GM23338 (cell line): ENCODE results near the gene RASEF. TPM values are rescaled to one million over a fixed set of nuclear protein-coding genes. Genes with fewer than 3 reads are reported as not detected.

ENCODE experiments used
- ATAC-seq: fragments of 200-7000 bp; cut with Tn5 transposase; 3 replicates; pipeline ENCODE4 v1.9.1; 2020
- DNase-seq: peaks from one replicate; pipeline ENCODE4 v3.0.0-alpha.2; 2015; ENCODE audit warnings: low spot score
- H2AFZ ChIP-seq: fragments of 200-600 bp; sonication (generic); 2 replicates; pipeline ENCODE4 v1.8.0; 2016; ENCODE audit warnings: antibody characterized with exemption, mild to moderate bottlenecking, moderate library complexity
- H3F3A ChIP-seq: fragments of 200-600 bp; sonication (generic); replicated peaks from 2 replicates; pipeline ENCODE4 v1.8.0; 2017; ENCODE audit warnings: antibody characterized with exemption, mixed run types, low read depth
- H3K27ac ChIP-seq: fragments of 200-600 bp; sonication (generic); 2 replicates; pipeline ENCODE4 v1.6.1; 2016; ENCODE audit warnings: low read depth
- H3K27me3 ChIP-seq: fragments of 200-600 bp; sonication (generic); 2 replicates; pipeline ENCODE4 v1.8.0; 2016; ENCODE audit warnings: mild to moderate bottlenecking, mixed run types, moderate library complexity; ENCODE audit not compliant: insufficient read depth
- H3K36me3 ChIP-seq: fragments of 200-600 bp; sonication (generic); 2 replicates; pipeline ENCODE4 v1.8.0; 2016; ENCODE audit warnings: mild to moderate bottlenecking; ENCODE audit not compliant: insufficient read depth
- H3K4me1 ChIP-seq: fragments of 200-600 bp; sonication (generic); 2 replicates; pipeline ENCODE4 v1.8.0; 2016; ENCODE audit warnings: mild to moderate bottlenecking, moderate library complexity; ENCODE audit not compliant: insufficient read depth
- H3K4me2 ChIP-seq: fragments of 200-600 bp; sonication (generic); 2 replicates; pipeline ENCODE4 v1.7.1; 2017; ENCODE audit warnings: mixed run types
- H3K4me3 ChIP-seq: fragments of 200-600 bp; sonication (generic); 2 replicates; pipeline ENCODE4 v1.6.1; 2016; ENCODE audit warnings: mixed run types
- H3K79me2 ChIP-seq: fragments of 200-600 bp; sonication (generic); replicated peaks from 2 replicates; pipeline ENCODE4 v1.8.0; 2017; ENCODE audit warnings: mild to moderate bottlenecking; ENCODE audit not compliant: insufficient read depth
- H3K9me2 ChIP-seq: fragments of 200-600 bp; sonication (generic); 2 replicates; pipeline ENCODE4 v1.8.0; 2017; ENCODE audit not compliant: insufficient read depth
- H4K20me1 ChIP-seq: fragments of 200-600 bp; sonication (generic); replicated peaks from 2 replicates; pipeline ENCODE4 v1.8.0; 2017; ENCODE audit warnings: mild to moderate bottlenecking; ENCODE audit not compliant: insufficient read depth
- H3K27ac Mint-ChIP-seq: 2 replicates; pipeline ENCODE4 v1.8.0; 2020; ENCODE audit warnings: inconsistent platforms, mild to moderate bottlenecking, moderate library complexity, mixed read lengths
- H3K27me3 Mint-ChIP-seq: 3 replicates; pipeline ENCODE4 v1.8.0; 2022; ENCODE audit warnings: low read depth, mild to moderate bottlenecking, moderate library complexity, mixed read lengths, inconsistent platforms; ENCODE audit not compliant: insufficient read depth, poor library complexity
- H3K36me3 Mint-ChIP-seq: 3 replicates; pipeline ENCODE4 v1.8.0; 2021; ENCODE audit warnings: low read depth, mild to moderate bottlenecking, inconsistent platforms, moderate library complexity, mixed read lengths
- H3K4me1 Mint-ChIP-seq: 3 replicates; pipeline ENCODE4 v1.8.0; 2020; ENCODE audit warnings: mild to moderate bottlenecking, inconsistent platforms, mixed read lengths
- H3K4me3 Mint-ChIP-seq: 3 replicates; pipeline ENCODE4 v1.8.0; 2021; ENCODE audit warnings: moderate library complexity, mild to moderate bottlenecking, inconsistent platforms, mixed read lengths
- H3K9me3 Mint-ChIP-seq: 3 replicates; pipeline ENCODE4 v1.8.0; 2020; ENCODE audit warnings: moderate library complexity, mild to moderate bottlenecking, inconsistent platforms, mixed read lengths
- CREB1 ChIP-seq: fragments of 250-450 bp; sonication (Bioruptor Pico); IDR thresholded peaks from 2 replicates; pipeline ENCODE4 v1.5.0; 2020; ENCODE audit warnings: low read depth, mild to moderate bottlenecking, moderate library complexity
- EZH2phosphoT487 ChIP-seq: fragments of 200-600 bp; sonication (generic); IDR thresholded peaks from one replicate; pipeline ENCODE4 v1.8.1; 2018; ENCODE audit warnings: antibody characterized with exemption; ENCODE audit not compliant: unreplicated experiment
- JUNB ChIP-seq: IDR thresholded peaks from one replicate; pipeline ENCODE4 v1.6.1; 2016; ENCODE audit warnings: antibody characterized with exemption; ENCODE audit not compliant: unreplicated experiment
- STAT1 ChIP-seq: IDR thresholded peaks from one replicate; pipeline ENCODE4 v1.6.1; 2016; ENCODE audit warnings: antibody characterized with exemption; ENCODE audit not compliant: unreplicated experiment
- ZNF331 ChIP-seq: fragments of 250-450 bp; sonication (Bioruptor Pico); IDR thresholded peaks from 2 replicates; pipeline ENCODE4 v1.5.0; 2020; ENCODE audit warnings: low read depth, mild to moderate bottlenecking, moderate library complexity
- polyA plus RNA-seq: library from polyadenylated mRNA; unstranded; fragments of >200 nt; fragmentation: Nextera tagmentation; extraction: Ambion mirVana; gene quantifications from 2 replicates; pipeline ENCODE4 v1.2.1, GENCODE V29; 2016
- total RNA-seq: library from RNA; depleted of rRNA; stranded (reverse); fragments of >200 nt; shearing (Covaris generic); gene quantifications from 2 replicates; pipeline ENCODE4 v1.2.3, GENCODE V29; 2014
- TF ChIP-seq, protein P1 (sequence below): fragments of 250-450 bp; sonication (Bioruptor Pico); IDR thresholded peaks from 2 replicates; pipeline ENCODE4 v1.5.0; 2020; ENCODE audit warnings: mild to moderate bottlenecking, moderate library complexity

The RASEF gene
- total and polyA plus RNA-seq, 2 experiments from 2014 or later: 3.6 to 10.4 TPM

DNA sequence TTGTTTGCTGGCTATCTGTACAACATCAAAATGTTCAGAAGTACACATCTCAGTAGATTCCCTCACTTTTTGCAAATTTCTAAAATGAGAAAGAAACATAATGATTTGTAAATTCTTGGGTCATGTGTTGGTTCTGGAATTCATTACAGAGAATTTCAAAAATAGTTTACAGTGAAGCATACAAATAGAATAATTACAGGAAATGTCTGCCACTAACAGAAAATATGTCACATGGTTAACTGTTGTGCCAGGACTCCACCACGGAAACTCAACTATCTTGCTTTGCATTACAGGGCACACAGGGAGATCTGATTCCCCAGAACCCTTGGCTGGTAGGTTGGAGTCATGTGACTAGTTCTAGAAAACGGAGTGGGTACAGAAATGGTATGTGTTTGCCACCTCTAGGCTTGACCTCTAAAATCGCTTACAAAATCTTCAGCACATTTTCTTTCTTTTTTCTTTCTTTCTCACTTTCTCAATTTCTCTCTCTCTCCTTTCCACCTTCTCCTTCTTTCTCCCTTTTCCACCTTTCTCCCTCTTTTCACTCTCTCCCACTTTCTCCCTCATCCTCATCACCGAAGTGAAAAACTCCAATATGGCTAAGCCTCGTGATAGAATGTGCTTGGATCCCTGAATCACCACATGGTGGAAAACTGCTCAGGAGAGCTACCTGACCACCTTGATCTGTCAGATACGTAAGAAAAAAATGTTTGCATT lies 32.4 kb downstream of the RASEF start (continued):
- TF ChIP-seq, protein P1, sequence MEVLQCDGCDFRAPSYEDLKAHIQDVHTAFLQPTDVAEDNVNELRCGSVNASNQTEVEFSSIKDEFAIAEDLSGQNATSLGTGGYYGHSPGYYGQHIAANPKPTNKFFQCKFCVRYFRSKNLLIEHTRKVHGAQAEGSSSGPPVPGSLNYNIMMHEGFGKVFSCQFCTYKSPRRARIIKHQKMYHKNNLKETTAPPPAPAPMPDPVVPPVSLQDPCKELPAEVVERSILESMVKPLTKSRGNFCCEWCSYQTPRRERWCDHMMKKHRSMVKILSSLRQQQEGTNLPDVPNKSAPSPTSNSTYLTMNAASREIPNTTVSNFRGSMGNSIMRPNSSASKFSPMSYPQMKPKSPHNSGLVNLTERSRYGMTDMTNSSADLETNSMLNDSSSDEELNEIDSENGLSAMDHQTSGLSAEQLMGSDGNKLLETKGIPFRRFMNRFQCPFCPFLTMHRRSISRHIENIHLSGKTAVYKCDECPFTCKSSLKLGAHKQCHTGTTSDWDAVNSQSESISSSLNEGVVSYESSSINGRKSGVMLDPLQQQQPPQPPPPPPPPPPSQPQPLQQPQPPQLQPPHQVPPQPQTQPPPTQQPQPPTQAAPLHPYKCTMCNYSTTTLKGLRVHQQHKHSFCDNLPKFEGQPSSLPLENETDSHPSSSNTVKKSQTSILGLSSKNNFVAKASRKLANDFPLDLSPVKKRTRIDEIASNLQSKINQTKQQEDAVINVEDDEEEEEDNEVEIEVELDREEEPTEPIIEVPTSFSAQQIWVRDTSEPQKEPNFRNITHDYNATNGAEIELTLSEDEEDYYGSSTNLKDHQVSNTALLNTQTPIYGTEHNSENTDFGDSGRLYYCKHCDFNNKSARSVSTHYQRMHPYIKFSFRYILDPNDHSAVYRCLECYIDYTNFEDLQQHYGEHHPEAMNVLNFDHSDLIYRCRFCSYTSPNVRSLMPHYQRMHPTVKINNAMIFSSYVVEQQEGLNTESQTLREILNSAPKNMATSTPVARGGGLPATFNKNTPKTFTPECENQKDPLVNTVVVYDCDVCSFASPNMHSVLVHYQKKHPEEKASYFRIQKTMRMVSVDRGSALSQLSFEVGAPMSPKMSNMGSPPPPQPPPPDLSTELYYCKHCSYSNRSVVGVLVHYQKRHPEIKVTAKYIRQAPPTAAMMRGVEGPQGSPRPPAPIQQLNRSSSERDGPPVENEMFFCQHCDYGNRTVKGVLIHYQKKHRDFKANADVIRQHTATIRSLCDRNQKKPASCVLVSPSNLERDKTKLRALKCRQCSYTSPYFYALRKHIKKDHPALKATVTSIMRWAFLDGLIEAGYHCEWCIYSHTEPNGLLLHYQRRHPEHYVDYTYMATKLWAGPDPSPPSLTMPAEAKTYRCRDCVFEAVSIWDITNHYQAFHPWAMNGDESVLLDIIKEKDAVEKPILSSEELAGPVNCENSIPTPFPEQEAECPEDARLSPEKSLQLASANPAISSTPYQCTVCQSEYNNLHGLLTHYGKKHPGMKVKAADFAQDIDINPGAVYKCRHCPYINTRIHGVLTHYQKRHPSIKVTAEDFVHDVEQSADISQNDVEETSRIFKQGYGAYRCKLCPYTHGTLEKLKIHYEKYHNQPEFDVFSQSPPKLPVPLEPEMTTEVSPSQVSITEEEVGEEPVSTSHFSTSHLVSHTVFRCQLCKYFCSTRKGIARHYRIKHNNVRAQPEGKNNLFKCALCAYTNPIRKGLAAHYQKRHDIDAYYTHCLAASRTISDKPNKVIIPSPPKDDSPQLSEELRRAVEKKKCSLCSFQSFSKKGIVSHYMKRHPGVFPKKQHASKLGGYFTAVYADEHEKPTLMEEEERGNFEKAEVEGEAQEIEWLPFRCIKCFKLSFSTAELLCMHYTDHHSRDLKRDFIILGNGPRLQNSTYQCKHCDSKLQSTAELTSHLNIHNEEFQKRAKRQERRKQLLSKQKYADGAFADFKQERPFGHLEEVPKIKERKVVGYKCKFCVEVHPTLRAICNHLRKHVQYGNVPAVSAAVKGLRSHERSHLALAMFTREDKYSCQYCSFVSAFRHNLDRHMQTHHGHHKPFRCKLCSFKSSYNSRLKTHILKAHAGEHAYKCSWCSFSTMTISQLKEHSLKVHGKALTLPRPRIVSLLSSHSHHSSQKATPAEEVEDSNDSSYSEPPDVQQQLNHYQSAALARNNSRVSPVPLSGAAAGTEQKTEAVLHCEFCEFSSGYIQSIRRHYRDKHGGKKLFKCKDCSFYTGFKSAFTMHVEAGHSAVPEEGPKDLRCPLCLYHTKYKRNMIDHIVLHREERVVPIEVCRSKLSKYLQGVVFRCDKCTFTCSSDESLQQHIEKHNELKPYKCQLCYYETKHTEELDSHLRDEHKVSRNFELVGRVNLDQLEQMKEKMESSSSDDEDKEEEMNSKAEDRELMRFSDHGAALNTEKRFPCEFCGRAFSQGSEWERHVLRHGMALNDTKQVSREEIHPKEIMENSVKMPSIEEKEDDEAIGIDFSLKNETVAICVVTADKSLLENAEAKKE (CRISPR knock-in tag): no peak
- TF ChIP-seq JUNB: no peak
- TF ChIP-seq STAT1: no peak
- TF ChIP-seq EZH2phosphoT487: no peak
- no peak for TF ChIP-seq CREB1 (CRISPR knock-in tag)
- TF ChIP-seq ZNF331 (CRISPR knock-in tag): no peak

DNA sequence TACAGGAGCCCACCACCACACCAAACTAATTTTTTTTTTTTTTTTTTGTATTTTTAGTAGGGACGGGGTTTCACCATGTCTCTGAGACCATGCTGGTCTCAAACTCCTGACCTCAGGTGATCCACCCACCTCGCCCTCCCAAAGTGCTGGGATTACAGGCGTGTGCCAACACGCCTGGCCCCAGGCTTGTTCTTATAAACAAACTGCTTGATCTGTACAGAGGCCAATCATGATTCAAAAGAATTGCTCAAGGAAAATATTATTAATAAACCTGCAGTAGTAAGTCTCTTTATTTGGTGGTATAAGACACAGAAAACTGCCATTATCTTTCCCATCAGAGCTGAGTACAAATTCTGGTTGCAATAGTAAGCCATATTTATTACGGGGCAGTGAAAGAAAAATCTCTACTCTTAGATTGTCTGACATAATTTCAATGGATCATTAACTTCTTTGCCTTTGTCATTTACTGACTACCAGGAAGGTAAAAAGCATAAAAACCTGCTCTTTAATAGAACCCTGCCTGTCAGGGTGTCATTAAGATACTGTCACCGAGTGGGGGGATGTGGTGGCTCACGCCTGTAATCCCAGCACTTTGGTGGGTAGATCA lies 33.3 kb downstream of the RASEF start:
- Mint-ChIP-seq H3K9me3 (no peaks in the 10 kb centered on the region; the same call in 2 of the 3 replicates), H3K36me3 (no peaks in the 10 kb centered on the region; the same call in 2 of the 3 replicates), H3K4me3 (no peak overlapping the region), H3K27me3 (no peaks in the 10 kb centered on the region), H3K4me1 (peaks cover 10% of the 10 kb centered on the region; the same call in 2 of the 3 replicates), H3K27ac (no peak overlapping the region)
- no peak for ATAC-seq
- Histone ChIP-seq H3K4me1 (no peaks in the 10 kb centered on the region), H3K27me3 (no peaks in the 10 kb centered on the region), H3K9me2 (peaks cover 3% of the 10 kb centered on the region; the same call in 1 of the 2 replicates), H3F3A (no peaks in the 10 kb centered on the region), H3K4me2 (no peak overlapping the region), H2AFZ (no peak overlapping the region), H3K36me3 (no peaks in the 10 kb centered on the region), H4K20me1 (no peaks in the 10 kb centered on the region), H3K4me3 (no peak overlapping the region), H3K79me2 (no peaks in the 10 kb centered on the region), H3K27ac (no peak overlapping the region)
- DNase-seq: no peak
- TF ChIP-seq EZH2phosphoT487 (no peak), ZNF331 (CRISPR knock-in tag) (no peak), CREB1 (CRISPR knock-in tag) (no peak)
- TF ChIP-seq, protein P1 (CRISPR knock-in tag): no peak
